Aorta (tissue), 5 donors: ENCODE measurements around the gene GPR4. TPM values are rescaled to one million over a fixed set of nuclear protein-coding genes. Genes with fewer than 3 reads are reported as not detected.

Experiments used
- ATAC-seq: fragments of 200-7000 bp; cut with Tn5 transposase; one replicate; pipeline ENCODE4 v1.9.1; 2022; ENCODE audit warnings: moderate library complexity; ENCODE audit not compliant: low FRiP score
- DNase-seq, 2 donors: peaks; one replicate each; pipeline ENCODE4 v3.0.0-alpha.2; 2020
- H3K27ac ChIP-seq, 2 donors: one replicate each; pipeline ENCODE4 v1.5.1; 2013; ENCODE audit warnings: low read length in 2 of 2, mild to moderate bottlenecking in 2 of 2, moderate library complexity in 2 of 2, control low read depth in 1 of 2, inconsistent platforms in 1 of 2, low read depth in 1 of 2
- H3K27me3 ChIP-seq, 2 donors: one replicate each; pipeline ENCODE4 v1.6.1; 2013; ENCODE audit warnings: control low read depth in 1 of 2, low read length in 1 of 2, mild to moderate bottlenecking in 1 of 2, moderate library complexity in 1 of 2; ENCODE audit not compliant: insufficient read depth in 2 of 2, control insufficient read depth in 1 of 2
- H3K36me3 ChIP-seq, 2 donors: one replicate each; pipeline ENCODE4 v1.6.1; 2013; ENCODE audit warnings: control low read depth in 1 of 2, low read length in 1 of 2, mild to moderate bottlenecking in 1 of 2; ENCODE audit not compliant: insufficient read depth in 2 of 2, control insufficient read depth in 1 of 2
- H3K4me1 ChIP-seq, 2 donors: one replicate each; pipeline ENCODE4 v1.6.1; 2013; ENCODE audit warnings: low read length in 2 of 2, control low read depth in 1 of 2, mild to moderate bottlenecking in 1 of 2, moderate library complexity in 1 of 2; ENCODE audit not compliant: insufficient read depth in 2 of 2, control insufficient read depth in 1 of 2
- H3K4me3 ChIP-seq, 2 donors: one replicate each; pipeline ENCODE4 v1.5.1; 2013; ENCODE audit warnings: low read length in 2 of 2, control low read depth in 1 of 2, mild to moderate bottlenecking in 1 of 2
- H3K9me3 ChIP-seq: one replicate; pipeline ENCODE4 v1.6.1; 2013; ENCODE audit warnings: mild to moderate bottlenecking, low read length; ENCODE audit not compliant: control insufficient read depth
- WGBS, 2 donors: extraction: QIAGEN DNeasy Blood & Tissue Kit; methylation state at CpG; one replicate each; pipeline ENCODE4 v1.1.7; 2013; 5-methylcytosine and 5-hydroxymethylcytosine counted together
- intact Hi-C, 2 donors: fragments of 100-400 bp; cut with DNase I; formaldehyde crosslinking; loops; one replicate each; pipeline versions ENCODE4 v1.14.2 to v1.15.0; 2022
- polyA plus RNA-seq, 2 donors: library from polyadenylated mRNA; stranded (reverse); fragments of 200-250 nt; gene quantifications; one replicate each; pipeline ENCODE4 v1.2.3, GENCODE V29; 2013
- total RNA-seq, 2 donors: library from RNA; stranded (reverse); fragmentation: NEBNext Ultra II Directional; extraction: Animal tissue kit (Norgen Biotek cat#: 25700); gene quantifications; one replicate each; pipeline ENCODE4 v1.2.1, GENCODE V29; 2021
- donor health status: healthy with polysubstance abuse.
- donor health status: Bipolar disorder and iron deficiency.
- donor health status: DM: no; HTN: no; CAD: no.
- donor health status: DM: no; HTN: no; CAD: no.
- donor health status: DM: yes; HTN: yes; CAD: no.

Gene GPR4
- total and polyA plus RNA-seq, 4 donors = 0.63 to 10.9 (median 5.9) TPM

DNA sequence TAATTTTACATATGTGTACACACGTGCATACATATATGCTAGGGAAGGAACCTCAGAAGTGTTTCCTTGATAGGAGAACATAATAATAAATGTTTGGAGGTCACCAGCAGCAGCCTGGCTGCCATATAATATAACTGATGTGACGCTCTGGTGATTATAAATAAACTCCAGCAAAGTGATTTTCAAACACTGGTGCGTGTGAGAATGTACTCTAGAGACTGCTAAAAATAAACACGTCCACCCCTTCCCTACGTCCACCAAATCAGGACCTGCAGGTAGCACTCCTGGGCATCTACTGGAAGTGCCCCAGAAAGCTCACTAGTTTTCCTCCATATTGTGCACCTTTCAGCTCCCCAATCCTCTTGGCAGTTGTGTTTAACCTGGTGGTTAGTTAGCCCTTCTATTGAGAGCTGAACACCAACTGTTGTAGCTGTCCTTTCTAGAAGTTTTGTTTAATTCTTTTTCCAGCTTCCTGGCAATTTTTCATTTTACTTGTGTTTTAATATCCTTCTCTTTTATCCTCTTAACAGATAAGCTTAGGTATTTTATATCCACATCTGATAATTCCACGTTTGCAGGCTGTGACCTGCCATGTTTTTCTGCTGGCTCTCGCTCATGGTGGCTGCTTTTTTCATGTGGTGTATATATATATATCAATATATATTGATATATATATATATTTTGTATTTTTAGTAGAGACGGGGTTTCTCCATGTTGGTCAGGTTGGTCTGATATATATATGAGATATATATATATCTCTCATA is 30.4 kb downstream of the GPR4 start:
- no peak for ATAC-seq
- H3K27me3 ChIP-seq = no peaks in the 10 kb centered on the region
- intact Hi-C loops = no loop called here
- 65 to 72% methylated on average over 8 of the region's 8 CpGs for WGBS, 2 donors
- no peaks in the 10 kb centered on the region for H3K4me1 ChIP-seq
- no peak overlapping the region for H3K4me3 ChIP-seq
- no peak for DNase-seq
- H3K9me3 ChIP-seq = no peaks in the 10 kb centered on the region
- no peak overlapping the region for H3K27ac ChIP-seq
- no peaks in the 10 kb centered on the region for H3K36me3 ChIP-seq

DNA sequence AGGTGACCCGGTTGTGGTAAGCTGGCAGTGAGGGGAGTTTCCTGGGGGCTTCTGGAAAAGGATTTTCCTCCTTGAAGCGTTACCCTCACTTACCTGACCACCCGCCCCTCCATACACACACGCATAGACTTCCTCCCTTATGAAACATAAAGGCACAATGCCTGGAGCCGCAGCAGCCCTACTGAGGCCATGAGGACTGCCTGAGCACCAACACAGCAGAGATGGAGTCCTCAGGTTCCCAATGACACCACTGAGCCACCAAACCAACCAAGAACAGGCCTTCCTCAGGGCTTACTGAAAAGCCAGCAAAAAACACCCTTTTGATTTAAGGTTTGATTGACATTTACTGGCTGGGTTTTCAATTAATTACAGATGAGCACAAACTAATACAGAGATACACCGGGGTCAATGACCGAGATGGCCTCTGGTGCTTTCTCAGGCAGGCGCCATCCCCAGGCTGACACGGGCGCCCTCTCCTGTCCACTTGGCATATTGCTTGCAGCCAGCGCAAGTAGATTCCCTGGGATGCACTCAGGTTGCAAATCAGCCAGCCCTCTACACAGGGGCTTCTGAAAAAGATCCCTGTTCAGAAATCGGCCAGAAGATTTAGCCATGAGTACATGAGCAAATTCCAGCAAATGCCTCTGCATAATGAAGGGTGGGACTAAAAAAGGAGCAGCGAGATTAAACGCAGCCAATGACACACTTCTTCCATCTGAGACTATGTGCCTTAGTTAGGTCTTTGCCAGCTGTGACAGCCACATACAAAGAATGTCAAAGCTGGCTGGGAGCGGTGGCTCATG is 32.2 kb downstream of the GPR4 start:
- Histone ChIP-seq H3K27ac (no peak overlapping the region), H3K9me3 (no peaks in the 10 kb centered on the region), H3K27me3 (no peaks in the 10 kb centered on the region), H3K4me1 (no peaks in the 10 kb centered on the region), H3K4me3 (no peak overlapping the region), H3K36me3 (no peaks in the 10 kb centered on the region)
- DNase-seq = peak in 1 of 2 donors; percentile 61
- 46 to 50% methylated on average over 15 of the region's 15 CpGs for WGBS, 2 donors
- intact Hi-C loops = no loop called here
- ATAC-seq = no peak

DNA sequence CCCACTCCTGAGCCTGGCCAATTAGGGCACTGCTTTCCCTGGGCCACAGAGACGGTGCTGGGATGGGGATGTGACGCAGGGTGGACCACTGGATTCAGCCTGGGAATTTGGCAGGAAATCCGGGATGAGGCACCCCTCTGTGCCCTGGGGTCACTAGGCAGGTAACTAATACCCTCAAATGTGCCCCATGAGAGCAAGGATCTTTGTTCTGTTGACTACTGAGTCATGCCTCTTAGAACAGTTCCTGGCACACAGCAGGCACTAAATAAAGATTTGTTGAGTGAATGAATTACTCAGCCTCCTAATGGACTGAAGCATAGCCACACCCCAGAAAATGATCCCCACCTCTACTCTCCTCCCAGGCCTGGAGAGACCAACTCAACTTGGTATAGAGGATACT is 33.3 kb downstream of the GPR4 start:
- H3K27me3 ChIP-seq = no peaks in the 10 kb centered on the region
- DNase-seq (no peak), ATAC-seq (no peak)
- H3K4me3 ChIP-seq = no peak overlapping the region
- no peaks in the 10 kb centered on the region for H3K36me3 ChIP-seq
- intact Hi-C loops = no loop called here
- whole genome bisulfite sequencing, 2 donors = 80 to 86% methylated on average over 3 of the region's 3 CpGs
- H3K4me1 ChIP-seq = no peaks in the 10 kb centered on the region
- H3K9me3 ChIP-seq = no peaks in the 10 kb centered on the region
- H3K27ac ChIP-seq = no peak overlapping the region

DNA sequence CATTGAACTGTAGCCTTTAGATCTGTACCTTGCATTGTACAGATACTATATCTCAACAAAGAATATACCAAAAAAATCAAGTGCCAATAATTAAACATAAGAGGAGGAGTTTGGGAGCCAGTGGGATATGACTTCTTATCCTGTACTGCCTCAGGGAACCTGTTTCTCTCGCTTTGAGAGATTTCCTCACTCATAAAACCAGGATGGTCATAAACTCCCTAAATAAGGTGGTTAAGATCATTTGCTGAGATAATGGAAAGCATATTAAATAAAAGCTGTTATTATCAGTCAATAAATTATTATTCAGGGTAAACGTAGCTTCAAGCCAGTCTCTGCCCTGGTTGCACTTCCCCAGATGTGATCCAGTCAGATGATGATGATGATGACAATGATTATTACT is 34.4 kb downstream of the GPR4 start:
- intact Hi-C loops = no loop called here
- Histone ChIP-seq H3K4me1 (no peaks in the 10 kb centered on the region), H3K36me3 (no peaks in the 10 kb centered on the region), H3K9me3 (no peaks in the 10 kb centered on the region), H3K27ac (no peak overlapping the region), H3K27me3 (no peaks in the 10 kb centered on the region), H3K4me3 (no peak overlapping the region)
- DNase-seq = no peak
- 88 to 92% methylated on average over 2 of the region's 2 CpGs for WGBS, 2 donors
- no peak for ATAC-seq

DNA sequence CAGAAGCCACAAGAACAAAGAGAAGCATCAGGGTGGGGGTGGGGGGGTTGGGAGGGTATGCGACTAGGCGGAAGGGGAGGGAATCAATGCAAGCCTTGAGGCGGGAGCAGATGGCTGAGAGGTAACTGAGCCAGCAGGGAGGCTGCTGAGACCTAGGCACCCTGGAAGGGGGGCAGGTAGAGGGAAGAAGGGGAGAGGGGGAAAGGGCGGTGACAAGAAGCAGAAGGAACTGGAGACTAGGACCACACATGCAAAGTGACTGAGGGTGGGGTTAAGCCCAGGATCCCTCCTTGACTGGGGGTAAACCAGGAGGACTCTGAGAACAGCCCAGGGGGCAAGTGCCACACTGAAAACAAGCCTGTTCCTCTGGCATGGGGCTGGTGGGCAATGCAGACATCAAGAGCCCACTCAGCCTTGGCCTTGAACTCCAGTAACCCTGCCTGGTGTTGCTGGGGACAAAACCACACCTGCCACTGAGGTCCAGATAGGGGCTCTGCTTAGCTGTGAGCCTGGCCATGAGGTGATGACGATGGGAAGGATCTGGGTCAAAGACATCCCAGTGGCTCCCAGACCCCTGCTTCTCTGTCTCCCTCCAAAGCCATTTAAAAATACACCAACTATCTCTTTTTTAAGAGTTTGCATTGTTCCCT is 37.8 kb downstream of the GPR4 start:
- intact Hi-C loops = no loop called here
- no peaks in the 10 kb centered on the region for H3K4me1 ChIP-seq
- no peaks in the 10 kb centered on the region for H3K9me3 ChIP-seq
- H3K36me3 ChIP-seq = no peaks in the 10 kb centered on the region
- no peak overlapping the region for H3K4me3 ChIP-seq
- WGBS, 2 donors = 70 to 77% methylated on average over 5 of the region's 5 CpGs
- no peak for DNase-seq
- H3K27me3 ChIP-seq = no peaks in the 10 kb centered on the region
- no peak for ATAC-seq
- no peak overlapping the region for H3K27ac ChIP-seq

DNA sequence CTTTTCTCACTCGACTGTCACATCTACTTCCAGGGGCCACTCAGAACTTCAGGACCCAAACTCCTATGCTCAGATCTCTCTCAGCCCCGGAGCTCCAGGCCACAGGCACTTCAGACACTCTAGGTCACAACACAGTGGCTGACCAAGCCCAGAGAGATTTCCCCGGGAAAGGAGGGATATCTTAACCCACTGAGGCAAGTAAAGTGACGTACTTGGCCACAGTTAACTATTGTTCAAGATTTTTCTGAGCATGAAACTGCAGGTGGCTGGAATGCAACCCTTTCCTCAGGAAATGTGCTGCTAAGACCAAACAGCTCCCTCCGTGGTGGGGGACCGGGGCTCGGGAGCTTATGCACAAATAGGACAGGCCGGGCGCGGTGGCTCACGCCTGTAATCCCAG is 41.3 kb downstream of the GPR4 start:
- no peaks in the 10 kb centered on the region for H3K9me3 ChIP-seq
- ATAC-seq (no peak), DNase-seq (no peak)
- no peaks in the 10 kb centered on the region for H3K4me1 ChIP-seq
- intact Hi-C loops = loop anchor here in 1 of 2 donors (1.0 kb wide), 1 partner anchor 37 kb away; no protein-coding TSS in a partner anchor
- WGBS, 2 donors = 80 to 86% methylated on average over 9 to 11 of the region's 11 CpGs
- no peaks in the 10 kb centered on the region for H3K27me3 ChIP-seq
- H3K36me3 ChIP-seq = no peaks in the 10 kb centered on the region
- H3K27ac ChIP-seq = no peak overlapping the region
- no peak overlapping the region for H3K4me3 ChIP-seq

DNA sequence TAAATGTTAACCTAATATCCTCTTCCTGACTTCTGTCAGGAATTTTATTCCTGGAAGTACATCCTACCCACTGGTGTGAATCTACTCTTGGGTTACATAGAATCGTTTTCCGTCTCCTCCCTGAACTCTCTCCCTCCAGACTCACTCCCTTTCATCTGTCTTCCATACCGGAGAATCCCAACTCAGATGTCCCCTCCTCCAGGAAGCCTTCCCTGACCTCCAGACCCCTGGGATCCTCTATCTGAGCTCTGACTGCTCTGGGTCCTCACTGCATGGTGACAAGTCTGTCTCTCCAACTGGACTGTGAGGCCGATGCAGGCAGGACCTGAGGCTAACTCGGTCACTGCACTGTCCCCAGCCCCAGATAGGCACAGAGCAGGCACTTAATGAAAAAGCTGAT is 42.0 kb downstream of the GPR4 start:
- Histone ChIP-seq H3K27ac (no peak overlapping the region), H3K9me3 (no peaks in the 10 kb centered on the region), H3K36me3 (no peaks in the 10 kb centered on the region), H3K4me1 (no peaks in the 10 kb centered on the region), H3K27me3 (no peaks in the 10 kb centered on the region), H3K4me3 (no peak overlapping the region)
- DNase-seq = no peak
- intact Hi-C loops = loop anchor here in 1 of 2 donors (1.0 kb wide), 1 partner anchor 37 kb away; no protein-coding TSS in a partner anchor
- ATAC-seq = no peak
- WGBS, 2 donors = 89 to 92% methylated on average over 5 of the region's 5 CpGs

DNA sequence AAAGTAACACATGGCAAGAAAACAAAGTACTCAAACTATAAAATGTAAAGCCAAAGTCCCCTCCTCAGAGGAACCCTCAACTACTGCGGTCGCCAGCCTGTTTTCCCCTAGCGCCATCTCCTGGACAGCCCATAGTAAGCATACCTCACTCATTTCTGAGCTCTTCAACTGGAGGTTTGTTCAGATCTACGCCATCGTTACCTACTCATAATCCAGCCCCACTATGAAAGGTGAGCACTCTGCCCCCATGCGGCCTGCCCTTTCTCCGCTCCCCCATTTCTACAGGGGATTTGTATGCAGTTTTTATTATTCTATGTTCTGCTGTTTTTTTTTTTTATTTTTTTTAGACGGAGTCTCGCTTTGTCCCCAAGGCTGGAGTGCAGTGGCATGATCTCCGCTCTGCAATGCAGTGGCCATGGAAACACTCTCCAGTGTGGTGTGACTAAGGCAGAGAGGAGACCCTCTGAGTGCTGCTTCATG is 43.6 kb downstream of the GPR4 start:
- Histone ChIP-seq H3K36me3 (no peaks in the 10 kb centered on the region), H3K9me3 (no peaks in the 10 kb centered on the region), H3K27ac (no peak overlapping the region), H3K27me3 (no peaks in the 10 kb centered on the region), H3K4me3 (no peak overlapping the region), H3K4me1 (no peaks in the 10 kb centered on the region)
- ATAC-seq (no peak), DNase-seq (peak in 1 of 2 donors; percentile 58)
- intact Hi-C loops = no loop called here
- 40 to 41% methylated on average over 10 of the region's 10 CpGs for WGBS, 2 donors
